Mesendoderm (in vitro differentiated cells): ENCODE data around the gene RBPJL.

Experiments used
- DNase-seq: peaks from one replicate; pipeline ENCODE4 v3.0.0; 2013
- H2AK5ac ChIP-seq: 2 replicates; pipeline ENCODE4 v1.6.1; 2013; ENCODE audit warnings: low read length, inconsistent platforms
- H2BK120ac ChIP-seq: 2 replicates; pipeline ENCODE4 v1.6.1; 2013; ENCODE audit warnings: low read depth, mild to moderate bottlenecking, low read length, moderate library complexity, mixed read lengths
- H2BK15ac ChIP-seq: replicated peaks from 2 replicates; pipeline ENCODE4 v1.6.1; 2013; ENCODE audit warnings: low read depth, mild to moderate bottlenecking, moderate library complexity
- H2BK5ac ChIP-seq: 2 replicates; pipeline ENCODE4 v1.6.1; 2013; ENCODE audit warnings: low read length, inconsistent platforms
- H3K18ac ChIP-seq: 2 replicates; pipeline ENCODE4 v1.6.1; 2013; ENCODE audit warnings: mild to moderate bottlenecking, low read length, mixed read lengths
- H3K23ac ChIP-seq: one replicate; pipeline ENCODE4 v1.6.1; 2013; ENCODE audit warnings: low read length
- H3K27ac ChIP-seq: 2 replicates; pipeline ENCODE4 v1.5.1; 2013; ENCODE audit warnings: low read depth, mild to moderate bottlenecking, inconsistent platforms, low read length, moderate library complexity
- H3K27me3 ChIP-seq: 2 replicates; pipeline ENCODE4 v1.6.1; 2013; ENCODE audit warnings: low read length, control low read depth, mild to moderate bottlenecking, inconsistent platforms; ENCODE audit not compliant: insufficient read depth, poor library complexity
- H3K36me3 ChIP-seq: 2 replicates; pipeline ENCODE4 v1.6.1; 2013; ENCODE audit warnings: low read length, inconsistent platforms; ENCODE audit not compliant: control insufficient read depth, insufficient read depth
- H3K4ac ChIP-seq: one replicate; pipeline ENCODE4 v1.6.1; 2013; ENCODE audit warnings: low read depth, mild to moderate bottlenecking, low read length, moderate library complexity
- H3K4me1 ChIP-seq: 2 replicates; pipeline ENCODE4 v1.6.1; 2013; ENCODE audit warnings: low read depth, low read length, inconsistent platforms; ENCODE audit not compliant: control insufficient read depth
- H3K4me2 ChIP-seq: 2 replicates; pipeline ENCODE4 v1.6.1; 2013; ENCODE audit warnings: low read length
- H3K4me3 ChIP-seq: 2 replicates; pipeline ENCODE4 v1.5.1; 2013; ENCODE audit warnings: mild to moderate bottlenecking, low read length
- H3K56ac ChIP-seq: one replicate; pipeline ENCODE4 v1.6.1; 2013; ENCODE audit warnings: low read length
- H3K79me1 ChIP-seq: 2 replicates; pipeline ENCODE4 v1.6.1; 2013; ENCODE audit warnings: low read length, inconsistent platforms
- H3K79me2 ChIP-seq: 2 replicates; pipeline ENCODE4 v1.6.1; 2013; ENCODE audit warnings: mild to moderate bottlenecking, low read length; ENCODE audit not compliant: control insufficient read depth, insufficient read depth
- H3K9ac ChIP-seq: 2 replicates; pipeline ENCODE4 v1.6.1; 2013; ENCODE audit warnings: low read length, inconsistent platforms
- H4K5ac ChIP-seq: one replicate; pipeline ENCODE4 v1.6.1; 2013; ENCODE audit warnings: low read length
- H4K8ac ChIP-seq: one replicate; pipeline ENCODE4 v1.6.1; 2013; ENCODE audit warnings: low read depth, mild to moderate bottlenecking, control low read depth, low read length, moderate library complexity
- WGBS: extraction: QIAGEN DNeasy Blood & Tissue Kit; methylation state at CpG from one replicate; pipeline ENCODE4 v1.1.7; 2013; ENCODE audit warnings: low lambda C conversion rate, missing lambda C conversion rate; ENCODE audit not compliant: insufficient coverage; ENCODE audit errors: extremely low coverage; 5-methylcytosine and 5-hydroxymethylcytosine counted together

RBPJL gene

DNA sequence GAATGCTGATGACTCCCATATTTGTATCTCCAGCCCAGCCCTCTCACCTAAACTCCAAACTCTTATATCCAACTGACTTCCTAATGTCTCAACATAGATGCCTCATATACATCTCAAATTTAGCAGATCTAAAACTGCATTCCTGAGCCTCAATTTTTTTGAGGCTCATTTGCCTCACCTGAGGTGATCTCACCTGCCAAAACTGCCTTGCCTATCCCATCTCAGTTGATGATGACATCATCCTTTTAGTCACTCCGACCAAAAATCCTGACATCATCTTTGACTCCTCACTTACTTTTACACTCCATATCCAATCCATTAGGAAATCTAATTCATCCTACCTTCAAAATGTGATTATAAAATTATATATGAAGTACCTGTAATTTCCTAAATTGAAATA, 26.6 kb upstream of the RBPJL start:
- Histone ChIP-seq H3K9ac (no peak overlapping the region), H2BK5ac (no peak overlapping the region), H4K5ac (no peak overlapping the region), H3K4me2 (no peak overlapping the region), H3K4me1 (no peaks in the 10 kb centered on the region), H3K56ac (no peak overlapping the region), H3K4ac (no peak overlapping the region), H3K4me3 (no peak overlapping the region), H3K79me1 (no peaks in the 10 kb centered on the region), H2BK120ac (no peak overlapping the region), H3K23ac (no peak overlapping the region), H3K36me3 (no peaks in the 10 kb centered on the region), H2BK15ac (no peak overlapping the region), H3K18ac (no peak overlapping the region), H3K27me3 (no peaks in the 10 kb centered on the region), H3K79me2 (no peaks in the 10 kb centered on the region), H3K27ac (no peak overlapping the region), H4K8ac (no peak overlapping the region), H2AK5ac (no peak overlapping the region)
- DNase-seq, result peak; percentile 54
- WGBS, result 100% methylated on average over 1 of the region's 1 CpG

DNA sequence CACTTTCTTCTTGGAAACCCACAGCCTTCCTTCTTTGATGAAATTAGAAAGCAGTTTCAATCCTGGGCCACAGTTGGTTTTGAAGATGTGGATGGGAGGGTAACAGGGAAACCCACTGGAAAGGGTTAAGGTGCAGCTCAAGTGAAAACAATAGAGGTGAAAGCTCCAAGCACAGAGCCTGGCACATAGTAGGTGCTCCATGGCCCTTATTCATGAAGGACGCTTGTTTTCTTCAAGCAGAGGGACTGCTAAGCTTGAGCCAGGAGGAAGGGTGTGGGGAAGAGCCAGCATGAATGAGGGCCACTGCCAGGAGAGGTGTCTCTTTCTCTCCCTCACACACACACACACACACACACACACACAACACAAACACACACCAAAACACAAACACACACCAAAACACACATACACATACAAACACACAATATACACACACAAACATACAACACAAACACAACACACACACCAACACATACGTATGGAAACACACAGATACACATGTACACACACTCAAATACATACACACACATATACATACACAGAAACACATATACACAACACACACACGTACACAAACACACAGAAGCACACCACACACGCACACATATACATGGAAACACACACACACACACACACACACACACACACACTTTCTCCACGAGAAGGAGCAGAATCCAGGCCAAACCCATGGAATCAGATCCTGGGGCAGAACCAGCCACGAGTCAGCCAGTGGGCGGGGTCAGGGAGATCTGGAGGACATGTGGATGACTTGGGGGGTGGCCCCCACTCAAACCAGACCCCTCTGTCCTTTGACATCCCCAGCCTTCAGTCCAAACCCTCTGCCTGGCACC, 23.7 kb upstream of the RBPJL start:
- DNase-seq, result no peak
- no peak overlapping the region for H2BK120ac ChIP-seq
- no peaks in the 10 kb centered on the region for H3K79me2 ChIP-seq
- H3K79me1 ChIP-seq, result no peaks in the 10 kb centered on the region
- no peak overlapping the region for H4K5ac ChIP-seq
- no peak overlapping the region for H2BK15ac ChIP-seq
- no peak overlapping the region for H3K9ac ChIP-seq
- H2AK5ac ChIP-seq, result no peak overlapping the region
- H3K18ac ChIP-seq, result no peak overlapping the region
- no peak overlapping the region for H3K27ac ChIP-seq
- no peak overlapping the region for H3K4ac ChIP-seq
- no peak overlapping the region for H3K23ac ChIP-seq
- no peaks in the 10 kb centered on the region for H3K36me3 ChIP-seq
- H3K4me1 ChIP-seq, result no peaks in the 10 kb centered on the region
- no peak overlapping the region for H3K4me3 ChIP-seq
- H3K56ac ChIP-seq, result no peak overlapping the region
- H3K27me3 ChIP-seq, result no peaks in the 10 kb centered on the region
- H3K4me2 ChIP-seq, result no peak overlapping the region
- WGBS, result 100% methylated on average over 1 of the region's 7 CpGs
- no peak overlapping the region for H4K8ac ChIP-seq
- H2BK5ac ChIP-seq, result no peak overlapping the region

DNA sequence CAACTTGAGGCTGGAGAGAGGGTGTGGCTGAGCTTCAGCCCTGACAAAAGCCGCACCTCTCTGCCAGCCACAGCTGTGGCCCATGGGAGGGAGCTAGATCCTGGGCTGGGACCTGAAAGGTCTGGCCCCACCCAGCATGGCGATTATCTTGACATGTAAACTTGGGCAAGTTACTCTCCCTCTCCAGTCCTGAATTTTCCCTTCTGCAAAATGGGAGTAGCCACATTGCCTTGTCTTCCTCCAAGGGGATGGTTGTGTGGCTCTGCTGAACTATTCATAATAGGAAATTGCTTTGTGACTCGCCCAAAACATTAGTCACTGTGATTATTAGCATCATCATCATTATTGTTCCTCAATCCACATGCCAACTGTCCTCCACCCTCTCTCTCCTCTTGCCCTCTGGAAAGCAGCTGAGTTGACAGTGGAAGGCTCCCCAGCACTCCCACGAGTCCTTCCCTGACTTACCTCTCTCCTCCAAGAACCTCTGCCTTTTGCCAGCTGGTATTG, 23.0 kb upstream of the RBPJL start:
- Histone ChIP-seq H2BK5ac (no peak overlapping the region), H3K4me3 (no peak overlapping the region), H3K56ac (no peak overlapping the region), H3K27ac (no peak overlapping the region), H3K18ac (no peak overlapping the region), H4K5ac (no peak overlapping the region), H3K36me3 (no peaks in the 10 kb centered on the region), H3K4ac (no peak overlapping the region), H4K8ac (no peak overlapping the region), H3K23ac (no peak overlapping the region), H3K79me1 (no peaks in the 10 kb centered on the region), H3K4me1 (no peaks in the 10 kb centered on the region), H3K9ac (no peak overlapping the region), H2BK120ac (no peak overlapping the region), H3K4me2 (no peak overlapping the region), H3K79me2 (no peaks in the 10 kb centered on the region), H3K27me3 (no peaks in the 10 kb centered on the region), H2BK15ac (no peak overlapping the region), H2AK5ac (no peak overlapping the region)
- no CpG with 5 or more reads among the region's 4 CpGs for WGBS
- DNase-seq, result no peak

DNA sequence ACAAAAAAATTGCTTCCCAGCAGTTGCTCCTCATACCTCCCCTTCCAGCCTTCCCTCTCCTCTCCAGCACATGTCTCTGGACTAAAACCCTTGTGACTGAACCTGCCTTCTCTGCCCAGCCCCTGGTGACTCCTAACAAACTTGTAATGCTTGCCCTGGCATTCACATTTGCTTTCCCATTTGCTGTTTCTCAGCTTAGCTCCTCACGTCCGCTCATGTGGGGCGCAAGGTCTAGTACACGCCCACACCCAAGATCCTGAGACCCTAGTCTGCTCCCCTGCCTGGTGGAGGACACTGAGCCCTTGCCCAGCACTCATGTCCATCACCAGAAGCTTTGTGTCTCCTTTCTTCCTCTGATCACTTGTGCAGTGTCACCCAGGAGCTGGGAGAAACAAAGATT, 18.3 kb upstream of the RBPJL start:
- Histone ChIP-seq H4K8ac (no peak overlapping the region), H3K4me2 (no peak overlapping the region), H3K4ac (no peak overlapping the region), H3K4me1 (no peaks in the 10 kb centered on the region), H3K4me3 (no peak overlapping the region), H3K18ac (no peak overlapping the region), H2BK15ac (no peak overlapping the region), H3K27ac (no peak overlapping the region), H3K36me3 (no peaks in the 10 kb centered on the region), H2BK5ac (no peak overlapping the region), H3K56ac (no peak overlapping the region), H2BK120ac (no peak overlapping the region), H3K23ac (no peak overlapping the region), H3K79me2 (no peaks in the 10 kb centered on the region), H4K5ac (no peak overlapping the region), H3K27me3 (no peaks in the 10 kb centered on the region), H3K9ac (no peak overlapping the region), H3K79me1 (no peaks in the 10 kb centered on the region), H2AK5ac (no peak overlapping the region)
- no peak for DNase-seq
- WGBS, result no CpG with 5 or more reads among the region's 4 CpGs

DNA sequence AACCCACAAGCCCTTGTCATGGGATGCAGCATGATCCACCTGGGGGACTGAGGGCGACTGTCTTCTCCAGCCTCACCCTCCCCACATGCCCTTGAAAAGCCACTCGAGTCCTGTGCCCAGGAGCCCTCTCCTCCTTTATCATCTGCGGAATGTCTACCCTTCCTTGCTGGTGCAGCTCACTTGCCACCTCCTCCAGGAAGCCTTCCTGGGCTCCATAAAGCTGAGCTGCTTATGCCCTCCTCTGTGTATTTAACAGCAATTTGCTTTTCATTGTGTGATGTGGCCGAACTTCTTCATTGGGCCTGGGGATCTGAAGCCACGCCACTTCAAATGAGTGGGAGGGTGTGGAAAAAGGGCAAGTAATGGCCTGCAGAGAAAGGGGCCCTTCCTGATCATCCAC, 17.8 kb upstream of the RBPJL start:
- no peak overlapping the region for H3K4me3 ChIP-seq
- H3K4me2 ChIP-seq, result no peak overlapping the region
- H2BK5ac ChIP-seq, result no peak overlapping the region
- no peak overlapping the region for H3K23ac ChIP-seq
- H3K79me1 ChIP-seq, result no peaks in the 10 kb centered on the region
- no peaks in the 10 kb centered on the region for H3K27me3 ChIP-seq
- no peak overlapping the region for H2BK120ac ChIP-seq
- no peak overlapping the region for H2BK15ac ChIP-seq
- H3K36me3 ChIP-seq, result no peaks in the 10 kb centered on the region
- H4K8ac ChIP-seq, result no peak overlapping the region
- H3K27ac ChIP-seq, result no peak overlapping the region
- no peaks in the 10 kb centered on the region for H3K79me2 ChIP-seq
- H3K18ac ChIP-seq, result no peak overlapping the region
- WGBS, result no CpG with 5 or more reads among the region's 5 CpGs
- no peak overlapping the region for H3K9ac ChIP-seq
- H3K56ac ChIP-seq, result no peak overlapping the region
- DNase-seq, result no peak
- H3K4me1 ChIP-seq, result no peaks in the 10 kb centered on the region
- no peak overlapping the region for H4K5ac ChIP-seq
- H2AK5ac ChIP-seq, result no peak overlapping the region
- H3K4ac ChIP-seq, result no peak overlapping the region
